Activated CD4-positive, CD25-positive, alpha-beta regulatory T cell (primary cell): Measurements from ENCODE around the gene FLNC.

ENCODE experiments used
- DNase-seq, 4 experiments: peaks; one replicate each; lab custom pipeline; 2025; lab: John Stamatoyannopoulos, UW

FLNC gene

GRCh38 chr7:128804484-128804883 is 25.7 kb upstream of the FLNC start:
- no peak for DNase-seq

- DNase-seq: no peak
Measured at GRCh38 chr7:128805225-128805624, 25.0 kb upstream of the FLNC start.

GRCh38 chr7:128807191-128807590 is 23.0 kb upstream of the FLNC start:
- DNase-seq: no peak

GRCh38 chr7:128809363-128809762 is 20.8 kb upstream of the FLNC start:
- no peak for DNase-seq

- no peak for DNase-seq
Measured at GRCh38 chr7:128810473-128810872, 19.7 kb upstream of the FLNC start.

GRCh38 chr7:128810997-128811396 is 19.2 kb upstream of the FLNC start:
- no peak for DNase-seq

- DNase-seq: no peak
Measured at GRCh38 chr7:128811631-128812430, 18.4 kb upstream of the FLNC start.

- no peak for DNase-seq
Measured at GRCh38 chr7:128812514-128813168, 17.6 kb upstream of the FLNC start.

- no peak for DNase-seq
Measured at GRCh38 chr7:128814499-128814898, 15.7 kb upstream of the FLNC start.

GRCh38 chr7:128815289-128815942 is 14.8 kb upstream of the FLNC start:
- no peak for DNase-seq

GRCh38 chr7:128818694-128819093 is 11.5 kb upstream of the FLNC start:
- no peak for DNase-seq

GRCh38 chr7:128821724-128822123 is 8.5 kb upstream of the FLNC start:
- DNase-seq: no peak

- no peak for DNase-seq
Measured at GRCh38 chr7:128826512-128826911, 3.7 kb upstream of the FLNC start.

- DNase-seq: no peak
Measured at GRCh38 chr7:128826916-128827247, 3.3 kb upstream of the FLNC start.

GRCh38 chr7:128827248-128827958 is 2.8 kb upstream of the FLNC start:
- no peak for DNase-seq

GRCh38 chr7:128827971-128828711 is 2.1 kb upstream of the FLNC start:
- DNase-seq: no peak

GRCh38 chr7:128829391-128830166 is 627 bp upstream of the FLNC start:
- no peak for DNase-seq

- no peak for DNase-seq
Measured at GRCh38 chr7:128831178-128831993, 1.2 kb downstream of the FLNC start.

GRCh38 chr7:128831994-128832879 is 2.0 kb downstream of the FLNC start:
- DNase-seq: no peak
